B cell (primary cell): ENCODE data around the gene LMX1B. TPM values are rescaled to one million over a fixed set of nuclear protein-coding genes. Genes with fewer than 3 reads are reported as not detected.

Experiments used
- ATAC-seq: fragments of 200-7000 bp; cut with Tn5 transposase; one replicate; pipeline ENCODE4 v1.10.0; 2021; ENCODE audit warnings: low read depth, mild to moderate bottlenecking, moderate number of reproducible peaks, moderate library complexity
- CTCF ChIA-PET: fragments of 350-600 bp; sonication (Branson Sonifier 250); formaldehyde crosslinking; loops from one replicate; lab custom pipeline; 2021; ENCODE audit warnings: antibody characterized with exemption, inconsistent platforms; lab: Charles Lee
- POLR2A ChIA-PET: fragments of 350-600 bp; sonication (Branson Sonifier 250); formaldehyde crosslinking; loops from one replicate; lab custom pipeline; 2021; ENCODE audit warnings: antibody characterized with exemption; lab: Charles Lee
- DNase-seq: peaks from one replicate; pipeline ENCODE4 v3.0.0; 2013
- H2AFZ ChIP-seq: 2 replicates; pipeline ENCODE4 v1.6.1; 2012; ENCODE audit warnings: mild to moderate bottlenecking, low read depth, low read length; ENCODE audit not compliant: insufficient read depth, poor library complexity, severe bottlenecking
- H3K27ac ChIP-seq, 2 donors: 1 replicate in 1 of 2; 2 replicates in 1 of 2; pipeline ENCODE4 v1.5.1; 2012 to 2013; ENCODE audit warnings: low read length in 2 of 2, mild to moderate bottlenecking in 2 of 2, moderate library complexity in 1 of 2
- H3K27me3 ChIP-seq, 4 experiments: fragments of 200-600 bp in 1 of 4; sonication (generic) in 1 of 4; replicated peaks in 1 of 4; 1 replicate in 2 of 4; 2 replicates in 2 of 4; pipeline versions ENCODE4 v1.6.1 to v1.7.0; 2013 to 2016; ENCODE audit warnings: low read length in 3 of 4, mild to moderate bottlenecking in 2 of 4, mixed read lengths in 1 of 4, moderate library complexity in 1 of 4; ENCODE audit not compliant: insufficient read depth in 4 of 4, control insufficient read depth in 3 of 4; ENCODE audit errors: control extremely low read depth in 1 of 4
- H3K36me3 ChIP-seq, 2 experiments: replicated peaks in 1 of 2; 1 replicate in 1 of 2; 2 replicates in 1 of 2; pipeline versions ENCODE4 v1.6.1 to v1.7.1; 2013; ENCODE audit warnings: low read length in 1 of 2; ENCODE audit not compliant: insufficient read depth in 2 of 2, control insufficient read depth in 1 of 2; ENCODE audit errors: control extremely low read depth in 1 of 2, extremely low read depth in 1 of 2
- H3K4me1 ChIP-seq, 2 donors: fragments of 200-600 bp in 1 of 2; sonication (generic) in 1 of 2; 1 replicate in 1 of 2; 2 replicates in 1 of 2; pipeline versions ENCODE4 v1.5.1 to v1.6.1; 2013 to 2017; ENCODE audit warnings: low read length in 2 of 2; ENCODE audit not compliant: control insufficient read depth in 2 of 2, insufficient read depth in 2 of 2
- H3K4me2 ChIP-seq: replicated peaks from 2 replicates; pipeline ENCODE3; 2012; ENCODE audit warnings: mild to moderate bottlenecking, low read depth, low read length; ENCODE audit not compliant: poor library complexity, severe bottlenecking
- H3K4me3 ChIP-seq, 5 experiments: fragments of 200-600 bp in 1 of 5; sonication (generic) in 1 of 5; 1 replicate in 3 of 5; 2 replicates in 2 of 5; pipeline versions ENCODE4 v1.5.1 to v1.7.0; 2011 to 2016; ENCODE audit warnings: low read length in 4 of 5, mild to moderate bottlenecking in 4 of 5, low read depth in 2 of 5, control low read depth in 1 of 5, moderate library complexity in 1 of 5; ENCODE audit not compliant: insufficient read depth in 1 of 5; ENCODE audit errors: control extremely low read depth in 1 of 5, extremely low read depth in 1 of 5
- H3K79me2 ChIP-seq: fragments of 200-600 bp; sonication (generic); one replicate; pipeline ENCODE4 v1.6.0; 2016; ENCODE audit warnings: low read length; ENCODE audit not compliant: control insufficient read depth, insufficient read depth
- H3K9ac ChIP-seq: fragments of 200-600 bp; sonication (generic); 2 replicates; pipeline ENCODE4 v1.6.1; 2017; ENCODE audit warnings: mild to moderate bottlenecking, low read length, moderate library complexity
- H3K9me3 ChIP-seq, 3 donors: one replicate each; pipeline versions ENCODE4 v1.6.1 to v1.7.1; 2013; ENCODE audit warnings: low read length in 2 of 3; ENCODE audit not compliant: control insufficient read depth in 2 of 3, insufficient read depth in 1 of 3; ENCODE audit errors: control extremely low read depth in 1 of 3
- H4K20me1 ChIP-seq: 2 replicates; pipeline ENCODE4 v1.6.0; 2012; ENCODE audit warnings: mild to moderate bottlenecking, low read length; ENCODE audit not compliant: insufficient read depth, control insufficient read depth, poor library complexity, severe bottlenecking
- H3K27ac Mint-ChIP-seq: one replicate; pipeline ENCODE4 v1.8.0; 2021; ENCODE audit warnings: mixed read lengths
- H3K27me3 Mint-ChIP-seq: one replicate; pipeline ENCODE4 v1.8.0; 2021; ENCODE audit warnings: mixed read lengths
- H3K4me1 Mint-ChIP-seq: one replicate; pipeline ENCODE4 v1.8.0; 2021; ENCODE audit warnings: mixed read lengths
- H3K4me3 Mint-ChIP-seq: one replicate; pipeline ENCODE4 v1.8.0; 2021; ENCODE audit warnings: mixed read lengths
- H3K9me3 Mint-ChIP-seq: one replicate; pipeline ENCODE4 v1.8.0; 2022; ENCODE audit warnings: mixed read lengths; ENCODE audit not compliant: insufficient read depth
- EZH2 ChIP-seq: IDR thresholded peaks from 2 replicates; pipeline ENCODE4 v1.6.1; 2012; ENCODE audit warnings: borderline replicate concordance, low read depth, mild to moderate bottlenecking, moderate library complexity, low read length; ENCODE audit not compliant: insufficient read depth, poor library complexity, severe bottlenecking
- WGBS: methylation state at CpG from one replicate; pipeline ENCODE4 v1.1.5; 2013; ENCODE audit warnings: missing lambda C conversion rate; ENCODE audit not compliant: insufficient coverage; 5-methylcytosine and 5-hydroxymethylcytosine counted together
- intact Hi-C: fragments of 100-400 bp; cut with micrococcal nuclease; formaldehyde crosslinking; loops from one replicate; pipeline ENCODE4 v1.10.0; 2022
- polyA plus RNA-seq: library from polyadenylated mRNA; depleted of rRNA; stranded (reverse); fragments of >200 nt; gene quantifications from 2 replicates; pipeline ENCODE4 v1.2.3, GENCODE V29; 2012
- total RNA-seq, 2 donors: library from RNA; stranded (reverse); fragments of 120-200 nt in 1 of 2; gene quantifications; 1 replicate in 1 of 2; 2 replicates in 1 of 2; pipeline versions ENCODE4 v1.2.3 to v1.2.4, GENCODE V29; 2013 to 2022
- TF ChIP-seq, protein P1 (sequence below): fragments of 200-600 bp; IDR thresholded peaks from one replicate; pipeline ENCODE4 v1.8.0; 2022; ENCODE audit warnings: antibody characterized with exemption, mild to moderate bottlenecking

The LMX1B gene
- total and polyA plus RNA-seq, 2 donors (not counting 1 experiment from before 2014, with no cell fraction given): not detected

DNA sequence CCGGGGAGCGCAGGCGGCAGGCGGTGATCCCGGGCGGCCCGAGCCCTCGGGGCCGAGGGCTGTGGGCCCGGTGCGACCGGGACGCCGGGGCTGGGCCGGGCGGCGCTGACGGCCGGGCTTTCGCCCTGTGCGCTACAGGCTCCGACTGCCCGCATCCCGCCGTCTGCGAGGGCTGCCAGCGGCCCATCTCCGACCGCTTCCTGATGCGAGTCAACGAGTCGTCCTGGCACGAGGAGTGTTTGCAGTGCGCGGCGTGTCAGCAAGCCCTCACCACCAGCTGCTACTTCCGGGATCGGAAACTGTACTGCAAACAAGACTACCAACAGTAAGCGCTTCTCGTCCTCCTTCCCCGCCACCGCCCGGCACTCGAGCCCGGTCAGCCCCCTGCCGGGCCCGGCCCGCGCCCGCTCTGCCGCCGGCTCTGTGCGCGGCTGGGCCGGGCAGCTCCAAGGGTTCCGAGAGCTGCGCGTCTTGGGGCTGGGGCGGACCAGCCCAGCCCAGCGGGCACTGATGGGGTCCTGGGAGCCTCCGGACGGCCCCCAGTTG, 1.6 kb downstream of the LMX1B start:
- H3K79me2 ChIP-seq: no peaks in the 10 kb centered on the region
- Mint-ChIP-seq H3K4me3 (peak overlapping the region; percentile 67), H3K27me3 (peaks cover 59% of the 10 kb centered on the region), H3K4me1 (peaks cover 35% of the 10 kb centered on the region), H3K9me3 (no peaks in the 10 kb centered on the region), H3K27ac (no peak overlapping the region)
- H3K9ac ChIP-seq: no peak overlapping the region
- no peaks in the 10 kb centered on the region for H4K20me1 ChIP-seq
- intact Hi-C loops: no loop called here
- ATAC-seq (peak; percentile 37), DNase-seq (peak; percentile 67)
- ChIA-PET POLR2A (no interaction called here), CTCF (no interaction called here)
- TF ChIP-seq, protein P1, sequence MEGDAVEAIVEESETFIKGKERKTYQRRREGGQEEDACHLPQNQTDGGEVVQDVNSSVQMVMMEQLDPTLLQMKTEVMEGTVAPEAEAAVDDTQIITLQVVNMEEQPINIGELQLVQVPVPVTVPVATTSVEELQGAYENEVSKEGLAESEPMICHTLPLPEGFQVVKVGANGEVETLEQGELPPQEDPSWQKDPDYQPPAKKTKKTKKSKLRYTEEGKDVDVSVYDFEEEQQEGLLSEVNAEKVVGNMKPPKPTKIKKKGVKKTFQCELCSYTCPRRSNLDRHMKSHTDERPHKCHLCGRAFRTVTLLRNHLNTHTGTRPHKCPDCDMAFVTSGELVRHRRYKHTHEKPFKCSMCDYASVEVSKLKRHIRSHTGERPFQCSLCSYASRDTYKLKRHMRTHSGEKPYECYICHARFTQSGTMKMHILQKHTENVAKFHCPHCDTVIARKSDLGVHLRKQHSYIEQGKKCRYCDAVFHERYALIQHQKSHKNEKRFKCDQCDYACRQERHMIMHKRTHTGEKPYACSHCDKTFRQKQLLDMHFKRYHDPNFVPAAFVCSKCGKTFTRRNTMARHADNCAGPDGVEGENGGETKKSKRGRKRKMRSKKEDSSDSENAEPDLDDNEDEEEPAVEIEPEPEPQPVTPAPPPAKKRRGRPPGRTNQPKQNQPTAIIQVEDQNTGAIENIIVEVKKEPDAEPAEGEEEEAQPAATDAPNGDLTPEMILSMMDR: no peak
- TF ChIP-seq EZH2: no peak
- no peaks in the 10 kb centered on the region for H3K36me3 ChIP-seq
- H3K4me3 ChIP-seq: peak overlapping the region in 1 of 5 experiments; percentile 16
- no peak overlapping the region for H3K27ac ChIP-seq
- peak overlapping the region; percentile 42 for H2AFZ ChIP-seq
- H3K4me2 ChIP-seq: peak overlapping the region; percentile 67
- 3% methylated on average over 62 of the region's 62 CpGs for WGBS
- H3K9me3 ChIP-seq: peaks cover 0 to 28% (median 0%) of the 10 kb centered on the region in 3 donors
- peaks cover 43 to 58% of the 10 kb centered on the region in 2 donors for H3K4me1 ChIP-seq
- peaks cover 0 to 83% (median 52%) of the 10 kb centered on the region in 4 experiments for H3K27me3 ChIP-seq

DNA sequence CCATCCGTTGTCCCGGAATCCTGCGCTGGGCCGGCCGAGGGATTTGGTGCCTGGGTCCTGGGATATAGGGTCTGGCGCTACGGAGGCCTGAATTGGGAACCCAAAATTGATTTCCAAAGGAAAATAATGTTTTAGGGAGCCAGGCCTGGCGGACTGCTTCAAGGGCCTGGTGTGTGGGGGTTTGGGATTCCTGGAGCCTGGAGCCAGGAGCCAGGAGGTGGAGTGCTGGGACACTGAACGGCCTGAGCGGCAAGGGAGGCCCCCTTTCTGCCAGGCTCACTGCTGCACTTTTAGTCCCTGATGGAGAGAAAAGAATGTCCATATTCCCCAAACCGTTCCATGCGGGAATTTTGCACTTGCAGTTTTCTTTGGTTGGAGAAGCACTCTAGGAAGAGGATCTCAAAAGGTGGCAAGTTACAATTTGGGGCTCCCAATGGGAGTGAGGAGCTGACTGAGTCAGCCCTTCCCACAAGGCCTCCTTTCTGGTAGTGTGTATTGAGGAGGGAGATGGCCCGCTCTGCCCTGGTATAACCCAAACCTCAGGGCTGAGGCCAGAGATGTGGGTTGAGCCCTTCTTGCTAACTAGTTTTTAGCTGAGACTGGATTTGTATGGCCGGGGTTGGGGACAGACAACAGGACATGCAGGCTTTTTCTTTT, 2.2 kb downstream of the LMX1B start:
- intact Hi-C loops: no loop called here
- Mint-ChIP-seq H3K27me3 (peaks cover 60% of the 10 kb centered on the region), H3K9me3 (no peaks in the 10 kb centered on the region), H3K4me3 (peak overlapping the region; percentile 12), H3K27ac (no peak overlapping the region), H3K4me1 (peaks cover 34% of the 10 kb centered on the region)
- H3K4me3 ChIP-seq: no peak overlapping the region
- H3K27me3 ChIP-seq: peaks cover 0 to 83% (median 51%) of the 10 kb centered on the region in 4 experiments
- ChIA-PET CTCF (no interaction called here), POLR2A (no interaction called here)
- 35% methylated on average over 12 of the region's 14 CpGs for WGBS
- no peaks in the 10 kb centered on the region for H3K36me3 ChIP-seq
- no peak for TF ChIP-seq EZH2
- TF ChIP-seq, protein P1: no peak
- peaks cover 0 to 25% (median 0%) of the 10 kb centered on the region in 3 donors for H3K9me3 ChIP-seq
- DNase-seq (no peak), ATAC-seq (no peak)
- peak overlapping the region; percentile 42 for H2AFZ ChIP-seq
- H4K20me1 ChIP-seq: no peaks in the 10 kb centered on the region
- peaks cover 38 to 52% of the 10 kb centered on the region in 2 donors for H3K4me1 ChIP-seq
- no peaks in the 10 kb centered on the region for H3K79me2 ChIP-seq
- H3K4me2 ChIP-seq: peak overlapping the region; percentile 67
- no peak overlapping the region for H3K27ac ChIP-seq
- H3K9ac ChIP-seq: no peak overlapping the region
